COLO668 (cell line): ENCODE data around the gene PODNL1.

Experiments
- DNase-seq: peaks from one replicate; lab custom pipeline; 2025; ENCODE audit not compliant: unreplicated experiment; lab: John Stamatoyannopoulos, UW

PODNL1 gene

GRCh38 chr19:13938301-13939064, at the start of gene PODNL1:
Gene PODNL1, minus strand, starts transcription at chr19:13938417. Its CDS starts 236 bp downstream, at chr19:13938181.
- DNase-seq: no peak

DNA sequence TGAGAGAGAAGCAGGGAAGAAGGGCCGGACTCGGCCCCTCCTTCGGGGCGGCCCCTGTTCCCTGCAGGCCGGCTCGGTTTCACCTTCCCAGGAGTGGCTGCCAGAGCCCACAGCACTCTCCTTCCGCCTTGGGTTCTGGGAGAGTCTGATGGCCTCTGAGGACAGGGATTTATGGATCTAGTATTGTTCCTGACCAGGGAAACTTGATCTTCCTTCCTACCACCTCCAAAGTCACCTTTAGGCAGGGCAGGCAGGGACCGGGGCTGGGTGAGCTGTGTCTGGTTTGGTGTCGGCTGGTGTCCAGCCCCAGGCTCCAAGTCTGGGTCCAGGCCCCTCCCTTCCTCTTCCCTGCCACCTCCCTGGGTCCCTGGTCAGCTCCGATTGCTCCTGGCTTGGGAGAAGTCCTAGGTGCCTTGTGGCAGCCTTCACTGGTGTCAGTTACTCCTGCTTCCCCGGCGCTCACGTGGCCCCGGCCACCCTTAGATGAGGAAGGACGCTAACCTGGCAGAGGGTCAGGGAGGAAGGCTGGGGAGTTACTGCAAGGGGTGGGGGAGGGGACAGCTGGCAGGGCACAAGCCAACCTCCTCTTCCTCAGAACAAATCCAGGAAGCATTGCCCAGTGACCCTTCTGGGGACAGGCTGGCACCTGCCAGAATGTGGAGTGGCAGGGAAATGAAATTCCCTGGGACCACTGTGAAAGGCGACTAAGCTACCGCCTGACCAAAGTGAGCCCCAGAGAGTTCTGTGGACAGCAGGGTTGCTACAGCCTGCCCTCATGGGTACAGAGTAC, 49.1 kb upstream of the PODNL1 start:
- peak; percentile 65 for DNase-seq

GRCh38 chr19:13986348-13986904, 48.2 kb upstream of the PODNL1 start:
- peak; percentile 93 for DNase-seq

DNA sequence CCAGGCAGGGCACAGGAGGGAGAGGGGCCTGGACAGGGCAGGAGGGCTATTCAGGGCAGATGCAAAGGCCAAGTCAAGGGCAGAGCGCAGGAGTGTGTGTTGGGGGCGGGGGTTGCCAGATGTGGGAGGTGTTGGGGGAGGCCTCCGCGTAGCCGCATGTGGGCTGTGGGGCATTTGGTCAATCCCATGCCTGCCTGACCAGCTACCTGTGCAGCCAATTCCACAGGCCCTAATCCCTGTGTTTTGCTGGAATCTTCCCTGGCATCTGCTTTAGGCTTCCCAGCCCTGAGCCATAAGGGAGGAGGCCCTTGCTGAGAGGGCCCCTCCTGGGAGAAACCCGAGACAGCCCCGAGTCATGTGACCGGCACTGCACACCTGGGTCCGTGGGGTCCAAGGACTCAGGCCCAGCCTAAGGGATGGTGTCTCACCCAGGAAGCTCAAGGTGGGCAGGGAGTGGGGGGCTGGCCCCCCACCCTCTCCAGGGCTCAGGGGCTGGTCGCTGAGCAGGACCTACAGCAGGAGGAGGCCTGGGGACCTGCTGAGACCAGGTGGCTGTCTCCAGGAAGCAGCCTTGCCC, 47.6 kb upstream of the PODNL1 start:
- peak; percentile 82 for DNase-seq

GRCh38 chr19:13984875-13985741, 46.9 kb upstream of the PODNL1 start:
- peak; percentile 30 for DNase-seq

DNA sequence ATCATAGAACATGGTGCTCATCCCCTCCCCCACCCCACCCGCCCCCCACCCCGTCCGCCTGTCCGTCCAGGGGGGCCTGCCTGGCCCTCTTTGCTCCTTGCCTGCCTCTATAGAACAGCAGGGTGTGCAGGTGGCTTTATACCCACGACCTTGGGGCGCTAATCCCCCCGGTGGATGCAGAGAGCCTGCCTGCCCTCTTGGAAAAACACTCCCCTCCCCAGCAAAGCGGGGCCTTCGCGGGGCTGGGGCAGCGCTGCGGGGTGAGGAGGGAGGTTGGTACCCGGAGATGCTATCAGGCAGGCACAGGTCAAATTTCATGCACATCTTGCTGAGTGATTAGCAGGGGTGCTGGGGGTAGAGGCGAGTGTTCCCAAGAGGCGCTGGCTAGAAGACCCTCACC, 46.0 kb upstream of the PODNL1 start:
- peak; percentile 12 for DNase-seq

- peak; percentile 95 for DNase-seq
Observed at GRCh38 chr19:13983213-13983889, 45.1 kb upstream of the PODNL1 start.

- DNase-seq: no peak
Observed at GRCh38 chr19:13982773-13983172, 44.6 kb upstream of the PODNL1 start.

- DNase-seq: peak; percentile 85
Observed at GRCh38 chr19:13981988-13982501, 43.8 kb upstream of the PODNL1 start.

GRCh38 chr19:13981467-13981866, 43.2 kb upstream of the PODNL1 start:
- DNase-seq: no peak

GRCh38 chr19:13981021-13981420, 42.8 kb upstream of the PODNL1 start:
- no peak for DNase-seq

GRCh38 chr19:13980340-13980739, 42.1 kb upstream of the PODNL1 start:
- no peak for DNase-seq

- DNase-seq: no peak
Observed at GRCh38 chr19:13979686-13980085, 41.5 kb upstream of the PODNL1 start.

DNA sequence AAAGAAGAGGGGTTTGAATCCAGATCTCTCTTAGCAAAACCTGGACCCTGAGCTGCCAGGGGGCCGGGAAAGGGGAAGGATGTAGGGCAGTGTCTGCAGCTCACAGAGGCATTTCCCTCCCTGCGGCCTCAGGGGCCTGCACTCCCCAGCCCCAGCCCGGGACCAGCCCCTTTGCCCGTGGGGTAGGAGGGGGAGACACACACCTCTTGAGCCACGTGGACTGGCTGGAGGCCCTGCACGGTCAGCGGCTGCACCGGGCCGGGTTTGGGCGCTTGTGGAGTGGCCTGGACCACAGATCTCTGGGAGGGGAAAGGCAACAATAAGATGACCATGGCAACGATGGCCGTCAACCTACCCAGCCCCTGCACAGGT, 41.0 kb upstream of the PODNL1 start:
- peak; percentile 15 for DNase-seq

- peak; percentile 92 for DNase-seq
Observed at GRCh38 chr19:13978351-13979243, 40.4 kb upstream of the PODNL1 start.

- DNase-seq: peak; percentile 41
Observed at GRCh38 chr19:13977803-13978202, 39.6 kb upstream of the PODNL1 start.

DNA sequence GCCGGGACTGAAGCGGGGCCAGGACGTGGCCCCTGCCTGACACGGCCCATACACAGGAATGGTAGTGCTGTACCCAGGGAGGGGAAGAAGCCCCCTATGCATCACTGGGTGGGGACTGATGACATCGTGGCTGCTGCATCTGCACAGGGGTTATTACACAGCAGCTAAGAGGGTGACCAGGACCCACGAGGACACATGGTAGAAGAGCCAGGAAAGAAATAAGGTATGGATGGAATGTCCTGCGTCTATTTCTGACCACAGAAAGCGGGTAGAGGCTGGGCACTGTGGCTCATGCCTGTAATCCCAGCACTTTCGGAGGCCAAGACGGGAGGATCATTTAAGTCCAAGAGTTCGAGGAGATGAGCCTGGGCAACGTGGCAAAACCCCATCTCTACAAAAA, 38.2 kb upstream of the PODNL1 start:
- no peak for DNase-seq

DNA sequence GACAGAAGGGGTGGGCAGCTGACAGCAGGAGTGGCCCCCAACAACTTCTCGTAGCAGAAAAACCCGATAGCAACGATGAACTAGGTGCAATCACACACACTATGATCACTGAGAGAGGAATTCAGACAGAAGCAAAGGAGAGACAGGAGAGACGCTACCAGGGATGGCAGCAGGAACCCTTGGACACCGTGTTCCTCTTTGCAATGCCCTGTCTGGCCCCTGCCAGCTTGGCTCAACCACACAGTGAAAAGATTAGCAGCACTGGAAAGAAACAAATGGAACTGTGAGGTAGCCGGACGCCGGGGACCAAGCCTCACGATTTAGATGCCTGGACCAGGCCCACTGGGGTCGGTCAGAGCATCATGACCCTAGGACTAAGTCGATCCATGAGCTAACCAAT, 37.7 kb upstream of the PODNL1 start:
- DNase-seq: no peak

DNA sequence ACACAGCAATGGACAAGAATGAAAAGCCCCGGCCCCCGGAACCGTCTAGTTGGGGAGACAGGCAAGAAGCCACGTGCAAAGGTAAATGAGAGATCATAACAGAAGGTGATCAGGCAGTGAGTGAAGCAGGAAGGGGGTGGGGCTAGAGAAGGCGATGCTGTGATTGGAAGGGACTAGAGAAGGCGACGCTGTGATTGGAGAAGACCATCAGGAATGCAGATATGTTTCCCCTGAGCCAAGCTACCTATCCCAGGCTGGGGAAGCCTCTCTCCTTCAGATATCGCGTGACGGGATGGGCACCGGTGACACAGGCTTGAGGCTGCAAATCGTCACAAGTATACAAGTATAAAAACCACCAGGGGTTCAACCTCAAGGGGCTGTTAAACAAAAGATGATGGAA, 35.9 kb upstream of the PODNL1 start:
- DNase-seq: no peak
